ENCODE results near the gene SCAMP1. TPM values are rescaled to one million over a fixed set of nuclear protein-coding genes. Genes with fewer than 3 reads are reported as not detected.

The SCAMP1 gene
- total and polyA plus RNA-seq, 2 of the 13 experiments (the other 11 are each of a cell fraction or from before 2014, with no cell fraction given): 18.2 to 33.7 TPM

DNA sequence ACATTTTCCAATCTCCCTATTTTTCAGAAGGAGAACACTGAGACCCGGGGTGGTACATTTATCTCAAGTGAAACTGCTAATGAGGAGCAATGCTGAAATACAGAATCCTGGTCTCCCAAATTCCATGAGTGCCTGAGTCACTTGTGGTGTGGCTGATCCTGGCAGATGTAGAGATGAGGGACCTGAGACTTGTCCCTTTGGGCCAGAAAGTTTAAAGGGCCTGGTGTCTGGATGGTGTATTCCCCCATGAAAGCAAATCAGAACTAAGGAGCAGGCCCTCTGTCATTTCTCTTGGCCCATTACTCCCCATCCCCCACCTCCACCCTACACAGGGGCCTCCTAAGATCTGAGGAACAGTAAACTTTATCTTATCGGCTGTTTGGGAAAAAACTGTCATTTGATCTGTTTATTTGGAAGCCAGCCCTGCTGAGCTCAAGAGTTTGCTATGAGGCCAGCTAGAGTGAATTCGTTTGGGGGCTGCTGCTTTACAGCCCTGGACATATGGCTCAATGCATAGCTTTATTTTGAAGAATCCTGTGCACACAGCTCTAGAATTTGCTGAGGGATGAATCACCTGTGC, 147.9 kb downstream of the SCAMP1 start (continued):
- TF ChIP-seq KLF16 (CRISPR knock-in tag; IDR thresholded peaks at IDR 0.05): 0 out of 4 replicates have a peak, but pooled peaks of 1 of the 2 experiments have one; percentile 22
- no peak for TF ChIP-seq CHD2 (IDR thresholded peaks at IDR 0.05; ENCODE audit: low read depth, low read length)
- no peak for TF ChIP-seq DR1 (CRISPR knock-in tag; IDR thresholded peaks at IDR 0.05)
- TF ChIP-seq, protein P1, sequence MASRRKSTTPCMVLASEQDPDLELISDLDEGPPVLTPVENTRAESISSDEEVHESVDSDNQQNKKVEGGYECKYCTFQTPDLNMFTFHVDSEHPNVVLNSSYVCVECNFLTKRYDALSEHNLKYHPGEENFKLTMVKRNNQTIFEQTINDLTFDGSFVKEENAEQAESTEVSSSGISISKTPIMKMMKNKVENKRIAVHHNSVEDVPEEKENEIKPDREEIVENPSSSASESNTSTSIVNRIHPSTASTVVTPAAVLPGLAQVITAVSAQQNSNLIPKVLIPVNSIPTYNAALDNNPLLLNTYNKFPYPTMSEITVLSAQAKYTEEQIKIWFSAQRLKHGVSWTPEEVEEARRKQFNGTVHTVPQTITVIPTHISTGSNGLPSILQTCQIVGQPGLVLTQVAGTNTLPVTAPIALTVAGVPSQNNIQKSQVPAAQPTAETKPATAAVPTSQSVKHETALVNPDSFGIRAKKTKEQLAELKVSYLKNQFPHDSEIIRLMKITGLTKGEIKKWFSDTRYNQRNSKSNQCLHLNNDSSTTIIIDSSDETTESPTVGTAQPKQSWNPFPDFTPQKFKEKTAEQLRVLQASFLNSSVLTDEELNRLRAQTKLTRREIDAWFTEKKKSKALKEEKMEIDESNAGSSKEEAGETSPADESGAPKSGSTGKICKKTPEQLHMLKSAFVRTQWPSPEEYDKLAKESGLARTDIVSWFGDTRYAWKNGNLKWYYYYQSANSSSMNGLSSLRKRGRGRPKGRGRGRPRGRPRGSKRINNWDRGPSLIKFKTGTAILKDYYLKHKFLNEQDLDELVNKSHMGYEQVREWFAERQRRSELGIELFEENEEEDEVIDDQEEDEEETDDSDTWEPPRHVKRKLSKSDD (CRISPR knock-in tag; IDR thresholded peaks at IDR 0.05; ENCODE audit: low read depth): no peak
- no peak for TF ChIP-seq TRIM22 (IDR thresholded peaks at IDR 0.05)
- no peak for TF ChIP-seq KDM5B (CRISPR knock-in tag; IDR thresholded peaks at IDR 0.05; ENCODE audit: borderline replicate concordance)
- no peak for TF ChIP-seq AGO2 (optimal IDR thresholded peaks at IDR 0.05; ENCODE audit: low read depth, low read length)
- TF ChIP-seq JUN (CRISPR knock-in tag; IDR thresholded peaks at IDR 0.05): 0 out of 2 replicates have a peak, but pooled peaks have one; percentile 32
- TF ChIP-seq NR2C2 (CRISPR knock-in tag; IDR thresholded peaks at IDR 0.05; ENCODE audit: borderline replicate concordance): no peak
- no peak for TF ChIP-seq ZNF878 (CRISPR knock-in tag; IDR thresholded peaks at IDR 0.05)
- 0 out of 2 replicates have a peak, but pooled peaks have one; percentile 21 for TF ChIP-seq ZNF605 (CRISPR knock-in tag; IDR thresholded peaks at IDR 0.05)
- TF ChIP-seq, protein P2, sequence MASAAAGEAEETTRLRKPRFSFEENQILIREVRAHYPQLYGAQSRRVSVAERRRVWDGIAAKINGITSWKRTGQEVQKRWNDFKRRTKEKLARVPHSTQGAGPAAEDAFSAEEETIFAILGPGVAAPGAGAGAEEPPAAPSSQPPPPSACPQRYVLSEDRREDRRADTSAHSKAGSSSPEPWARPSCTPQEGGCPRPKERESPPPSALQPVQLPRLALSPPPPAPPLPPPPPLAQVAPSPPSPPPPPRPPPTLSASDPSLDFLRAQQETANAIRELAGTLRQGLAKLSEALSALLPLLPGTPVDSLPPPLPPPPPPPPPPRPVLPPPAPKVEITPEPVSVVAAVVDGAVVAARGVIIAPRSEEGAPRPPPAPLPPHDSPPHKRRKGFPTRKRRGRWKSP (CRISPR knock-in tag; IDR thresholded peaks at IDR 0.05): no peak
- no peak for TF ChIP-seq E2F2 (CRISPR knock-in tag; IDR thresholded peaks at IDR 0.05; ENCODE audit: borderline replicate concordance)
- TF ChIP-seq, protein P3, sequence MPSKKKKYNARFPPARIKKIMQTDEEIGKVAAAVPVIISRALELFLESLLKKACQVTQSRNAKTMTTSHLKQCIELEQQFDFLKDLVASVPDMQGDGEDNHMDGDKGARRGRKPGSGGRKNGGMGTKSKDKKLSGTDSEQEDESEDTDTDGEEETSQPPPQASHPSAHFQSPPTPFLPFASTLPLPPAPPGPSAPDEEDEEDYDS (CRISPR knock-in tag; IDR thresholded peaks at IDR 0.05): no peak
- TF ChIP-seq HDAC2 (CRISPR knock-in tag; IDR thresholded peaks at IDR 0.05): no peak
- TF ChIP-seq KLF6 (CRISPR knock-in tag; IDR thresholded peaks at IDR 0.05): no peak
- TF ChIP-seq SOX13 (IDR thresholded peaks at IDR 0.05): no peak
- TF ChIP-seq SOX13 (CRISPR knock-in tag; conservative IDR thresholded peaks at IDR 0.05 in 1 of 2, IDR thresholded peaks at IDR 0.05 in 1 of 2): peak in 1 of 2 experiments; percentile 65; a peak in 1 of 4 replicates
- no peak for TF ChIP-seq ZNF557 (CRISPR knock-in tag; IDR thresholded peaks at IDR 0.05)
- TF ChIP-seq RBM22 (optimal IDR thresholded peaks at IDR 0.05; ENCODE audit: low read length): no peak
- TF ChIP-seq SMYD3 (CRISPR knock-in tag; IDR thresholded peaks at IDR 0.05): no peak
- no peak for TF ChIP-seq CBFB (CRISPR knock-in tag; IDR thresholded peaks at IDR 0.05)
- no peak for TF ChIP-seq ZNF430 (CRISPR knock-in tag; IDR thresholded peaks at IDR 0.05)

All from HepG2 (cell line).